SKM-1 treated with dmso at 0.1 percent for 144 hours (cell line): ENCODE measurements around the gene IFT122.
A peak's percentile ranks its signal among the peaks of the same experiment; 100 is the strongest.
"Not testable (repeated sequence)": the region's sequence is repeated elsewhere in the genome, so short reads cannot be mapped to it uniquely, and the experiment has no call there.

ENCODE experiments used
- DNase-seq: peaks from one replicate; lab custom pipeline; 2025; ENCODE audit not compliant: unreplicated experiment; lab: John Stamatoyannopoulos, UW

IFT122 gene

GRCh38 chr3:129515821-129516432, 75.9 kb downstream of the IFT122 start:
- DNase-seq = not testable (repeated sequence)

- DNase-seq = no peak
Measured at GRCh38 chr3:129517516-129517915, 77.5 kb downstream of the IFT122 start.

GRCh38 chr3:129518038-129518561, 78.1 kb downstream of the IFT122 start:
- no peak for DNase-seq

GRCh38 chr3:129518581-129518980, 78.6 kb downstream of the IFT122 start:
- no peak for DNase-seq

GRCh38 chr3:129519449-129519848, 79.4 kb downstream of the IFT122 start:
- DNase-seq = no peak

GRCh38 chr3:129519896-129520715, 80.1 kb downstream of the IFT122 start:
- DNase-seq = no peak

GRCh38 chr3:129520960-129521359, 80.9 kb downstream of the IFT122 start:
- DNase-seq = no peak

- DNase-seq = no peak
Measured at GRCh38 chr3:129521611-129522010, 81.6 kb downstream of the IFT122 start.

- no peak for DNase-seq
Measured at GRCh38 chr3:129522953-129523352, 82.9 kb downstream of the IFT122 start.

GRCh38 chr3:129524081-129524480, 84.1 kb downstream of the IFT122 start:
- no peak for DNase-seq

GRCh38 chr3:129525341-129525968, 85.4 kb downstream of the IFT122 start:
- DNase-seq = no peak

- DNase-seq = peak; percentile 97
Measured at GRCh38 chr3:129526121-129526900, 86.3 kb downstream of the IFT122 start.

- DNase-seq = no peak
Measured at GRCh38 chr3:129527262-129527661, 87.2 kb downstream of the IFT122 start.

- DNase-seq = no peak
Measured at GRCh38 chr3:129528589-129529100, 88.6 kb downstream of the IFT122 start, which contains the start of gene RHO. RHO (plus strand) TSS chr3:129528639; CDS start chr3:129528734, 95 bp downstream.

GRCh38 chr3:129529436-129530210, 89.6 kb downstream of the IFT122 start:
- DNase-seq = no peak

GRCh38 chr3:129530251-129530791, 90.3 kb downstream of the IFT122 start:
- DNase-seq = no peak

- DNase-seq = no peak
Measured at GRCh38 chr3:129530821-129531220, 90.8 kb downstream of the IFT122 start.

- DNase-seq = no peak
Measured at GRCh38 chr3:129531699-129532098, 91.7 kb downstream of the IFT122 start.

GRCh38 chr3:129532261-129532660, 92.2 kb downstream of the IFT122 start:
- DNase-seq = no peak

- no peak for DNase-seq
Measured at GRCh38 chr3:129533406-129533805, 93.4 kb downstream of the IFT122 start.
